Endothelial cell of umbilical vein (primary cell): Measurements from ENCODE around the gene MAST4. TPM values are rescaled to one million over a fixed set of nuclear protein-coding genes. Genes with fewer than 3 reads are reported as not detected.

Source experiments
- BruUV-seq: library from RNA; stranded (reverse); fragments of 400-500 nt; replicated peaks from 2 replicates; lab custom pipeline; 2021; lab: Mats Ljungman, UMichigan
- CTCF ChIA-PET: fragments of 300-600, 350-600 bp; sonication (Branson Sonifier 250); formaldehyde crosslinking; loops from one replicate; lab custom pipeline; 2021; ENCODE audit warnings: antibody characterized with exemption, inconsistent platforms; lab: Charles Lee
- POLR2A ChIA-PET: fragments of 300-600, 350-600 bp; sonication (Branson Sonifier 250); formaldehyde crosslinking; loops from one replicate; lab custom pipeline; 2021; ENCODE audit warnings: antibody characterized with exemption, inconsistent platforms; lab: Charles Lee
- DNase-seq: peaks from one replicate; pipeline ENCODE4 v3.0.0-alpha.2; 2011; ENCODE audit warnings: low read depth, low spot score
- FAIRE-seq: peaks from 2 replicates; lab custom pipeline; 2011; peaks lifted over from hg19 to GRCh38; lab: Jason Lieb, UNC
- H2AFZ ChIP-seq: 2 replicates; pipeline ENCODE4 v1.6.0; 2012; ENCODE audit warnings: low read depth, low read length, control low read depth, inconsistent platforms
- H3K27ac ChIP-seq: 2 replicates; pipeline ENCODE4 v1.5.1; 2011; ENCODE audit warnings: low read depth, mild to moderate bottlenecking, control low read depth, low read length, moderate library complexity; ENCODE audit not compliant: insufficient read depth
- H3K27me3 ChIP-seq, 2 experiments: 2 replicates each; pipeline versions ENCODE4 v1.6.0 to v1.6.1; 2011; ENCODE audit warnings: low read length in 2 of 2, mixed read lengths in 1 of 2; ENCODE audit not compliant: control insufficient read depth in 2 of 2, insufficient read depth in 2 of 2
- H3K36me3 ChIP-seq, 2 experiments: 2 replicates in 1 of 2; 3 replicates in 1 of 2; pipeline ENCODE4 v1.5.1; 2011; ENCODE audit warnings: low read length in 2 of 2, mild to moderate bottlenecking in 1 of 2, moderate library complexity in 1 of 2; ENCODE audit not compliant: control insufficient read depth in 2 of 2, insufficient read depth in 2 of 2; ENCODE audit errors: extremely low read depth in 1 of 2
- H3K4me1 ChIP-seq: 3 replicates; pipeline ENCODE4 v1.5.1; 2011; ENCODE audit warnings: mild to moderate bottlenecking, low read length; ENCODE audit not compliant: control insufficient read depth, insufficient read depth; ENCODE audit errors: extremely low read depth
- H3K4me2 ChIP-seq: 2 replicates; pipeline ENCODE4 v1.6.1; 2011; ENCODE audit warnings: low read length, control low read depth, mixed read lengths; ENCODE audit not compliant: insufficient read depth
- H3K4me3 ChIP-seq, 3 experiments: fragments of 200-600 bp in 1 of 3; sonication (generic), shearing (Covaris generic) in 1 of 3; replicated peaks in 1 of 3; 2 replicates each; pipeline ENCODE4 v1.5.1; 2011 to 2016; ENCODE audit warnings: control low read depth in 3 of 3, low read length in 3 of 3, mild to moderate bottlenecking in 2 of 3, inconsistent platforms in 1 of 3, low read depth in 1 of 3, moderate library complexity in 1 of 3; ENCODE audit not compliant: insufficient read depth in 1 of 3
- H3K79me2 ChIP-seq: 2 replicates; pipeline ENCODE4 v1.6.0; 2012; ENCODE audit warnings: low read length, inconsistent platforms; ENCODE audit not compliant: control insufficient read depth, insufficient read depth
- H3K9ac ChIP-seq: replicated peaks from 2 replicates; pipeline ENCODE3; 2011; ENCODE audit warnings: low read length, control low read depth; ENCODE audit not compliant: insufficient read depth; ENCODE audit errors: extremely low read depth
- H3K9me1 ChIP-seq: replicated peaks from 3 replicates; pipeline ENCODE4 v1.6.0; 2011; ENCODE audit warnings: mild to moderate bottlenecking, low read length; ENCODE audit not compliant: control insufficient read depth, insufficient read depth; ENCODE audit errors: extremely low read depth
- H3K9me3 ChIP-seq: replicated peaks from 2 replicates; pipeline ENCODE4 v1.5.1; 2012; ENCODE audit warnings: low read length, inconsistent platforms; ENCODE audit not compliant: control insufficient read depth, insufficient read depth
- H4K20me1 ChIP-seq: replicated peaks from 2 replicates; pipeline ENCODE3; 2011; ENCODE audit warnings: mild to moderate bottlenecking, low read length; ENCODE audit not compliant: control insufficient read depth, insufficient read depth; ENCODE audit errors: extremely low read depth
- FOS ChIP-seq: IDR thresholded peaks from 2 replicates; pipeline ENCODE4 v1.6.1; 2011; ENCODE audit warnings: mild to moderate bottlenecking, low read length, moderate library complexity, borderline replicate concordance; ENCODE audit not compliant: insufficient read depth
- GATA2 ChIP-seq: IDR thresholded peaks from 2 replicates; pipeline ENCODE4 v1.7.0; 2011; ENCODE audit warnings: low read depth, mild to moderate bottlenecking, moderate library complexity, mixed read lengths, low read length; ENCODE audit not compliant: insufficient read length, insufficient read depth
- JUN ChIP-seq: IDR thresholded peaks from 2 replicates; pipeline ENCODE4 v1.6.1; 2011; ENCODE audit warnings: borderline replicate concordance, low read depth; ENCODE audit not compliant: insufficient read length, insufficient read depth
- MYC ChIP-seq: IDR thresholded peaks from one replicate; pipeline ENCODE4 v1.6.1; 2011; ENCODE audit warnings: mild to moderate bottlenecking, low read depth, low read length
- POLR2AphosphoS5 ChIP-seq: IDR thresholded peaks from 2 replicates; pipeline ENCODE4 v1.6.1; 2012; ENCODE audit warnings: low read depth, mild to moderate bottlenecking, control low read depth, low read length, moderate library complexity; ENCODE audit not compliant: insufficient read depth
- dilution Hi-C: fragments of 300-500 bp; cut with MboI; formaldehyde crosslinking; loops from one replicate; pipeline ENCODE4 v1.15.0; 2019; ENCODE audit warnings: low sequenced_read_pairs; ENCODE audit not compliant: extremely low pct_ligation_motif_present
- intact Hi-C: fragments of 100-400 bp; cut with micrococcal nuclease; formaldehyde crosslinking; loops from one replicate; pipeline ENCODE4 v1.10.0; 2022
- polyA plus RNA-seq, 4 experiments: library from polyadenylated mRNA; depleted of rRNA in 3 of 4; stranded (reverse) in 3 of 4; unstranded in 1 of 4; fragments of >200 nt; gene quantifications; 2 replicates each; pipeline versions ENCODE4 v1.2.1 to v1.2.3, GENCODE V29; 2011 to 2012; ENCODE audit warnings: missing spikeins in 1 of 4
- total RNA-seq: library from RNA; stranded (reverse); gene quantifications from 2 replicates; pipeline ENCODE4 v1.2.3, GENCODE V29; 2021
- TF ChIP-seq, protein P1 (sequence below), 2 donors: IDR thresholded peaks; 1 replicate in 1 of 2; 2 replicates in 1 of 2; pipeline ENCODE4 v1.5.1; 2011; ENCODE audit warnings: low read length in 2 of 2, mild to moderate bottlenecking in 2 of 2, moderate library complexity in 2 of 2, control low read depth in 1 of 2, inconsistent platforms in 1 of 2, low read depth in 1 of 2; ENCODE audit not compliant: insufficient read depth in 1 of 2; ENCODE audit errors: extremely low read depth in 1 of 2
- TF ChIP-seq, protein P2 (sequence below): IDR thresholded peaks from 2 replicates; pipeline ENCODE4 v1.6.1; 2011; ENCODE audit not compliant: insufficient read depth, insufficient read length

The MAST4 gene
- total and polyA plus RNA-seq, 2 donors (not counting 3 experiments of a cell fraction or from before 2014, with no cell fraction given), result 40.2 to 116 TPM

DNA sequence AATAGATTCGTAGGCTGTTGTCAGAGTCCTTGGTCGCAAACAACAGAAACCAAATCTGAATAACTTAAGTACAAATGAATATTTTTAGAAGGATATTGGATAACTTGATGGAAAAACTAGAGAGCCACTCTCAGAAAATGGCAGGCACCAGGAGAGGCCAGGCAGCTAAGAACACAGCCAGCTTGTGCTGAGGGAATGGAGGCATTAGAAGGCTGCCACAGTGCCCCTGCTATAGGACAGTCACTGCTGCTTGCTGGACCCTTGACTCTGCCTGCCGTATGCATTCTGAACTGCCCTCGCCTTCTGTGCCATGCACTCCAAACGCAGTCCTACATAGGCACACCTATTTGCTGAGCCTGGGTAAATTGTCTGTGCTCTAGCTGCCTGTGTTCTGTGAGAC lies 78.6 kb downstream of the MAST4 start:
- no peak overlapping the region for H3K4me3 ChIP-seq
- peaks cover 2 to 4% of the 10 kb centered on the region in 2 experiments for H3K27me3 ChIP-seq
- dilution Hi-C loops (no loop called here), intact Hi-C loops (no loop called here)
- no peak overlapping the region for H3K4me2 ChIP-seq
- H3K36me3 ChIP-seq, result no peaks in the 10 kb centered on the region
- no peaks in the 10 kb centered on the region for H3K9me3 ChIP-seq
- no peaks in the 10 kb centered on the region for H3K9me1 ChIP-seq
- H3K79me2 ChIP-seq, result no peaks in the 10 kb centered on the region
- ChIA-PET CTCF (no interaction called here), POLR2A (no interaction called here)
- TF ChIP-seq GATA2 (no peak), MYC (no peak), JUN (no peak), POLR2AphosphoS5 (no peak), FOS (no peak)
- TF ChIP-seq, protein P1, sequence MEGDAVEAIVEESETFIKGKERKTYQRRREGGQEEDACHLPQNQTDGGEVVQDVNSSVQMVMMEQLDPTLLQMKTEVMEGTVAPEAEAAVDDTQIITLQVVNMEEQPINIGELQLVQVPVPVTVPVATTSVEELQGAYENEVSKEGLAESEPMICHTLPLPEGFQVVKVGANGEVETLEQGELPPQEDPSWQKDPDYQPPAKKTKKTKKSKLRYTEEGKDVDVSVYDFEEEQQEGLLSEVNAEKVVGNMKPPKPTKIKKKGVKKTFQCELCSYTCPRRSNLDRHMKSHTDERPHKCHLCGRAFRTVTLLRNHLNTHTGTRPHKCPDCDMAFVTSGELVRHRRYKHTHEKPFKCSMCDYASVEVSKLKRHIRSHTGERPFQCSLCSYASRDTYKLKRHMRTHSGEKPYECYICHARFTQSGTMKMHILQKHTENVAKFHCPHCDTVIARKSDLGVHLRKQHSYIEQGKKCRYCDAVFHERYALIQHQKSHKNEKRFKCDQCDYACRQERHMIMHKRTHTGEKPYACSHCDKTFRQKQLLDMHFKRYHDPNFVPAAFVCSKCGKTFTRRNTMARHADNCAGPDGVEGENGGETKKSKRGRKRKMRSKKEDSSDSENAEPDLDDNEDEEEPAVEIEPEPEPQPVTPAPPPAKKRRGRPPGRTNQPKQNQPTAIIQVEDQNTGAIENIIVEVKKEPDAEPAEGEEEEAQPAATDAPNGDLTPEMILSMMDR (IDR thresholded peaks at IDR 0.05; ENCODE audit: extremely low read depth in 1 of 2, insufficient read depth in 1 of 2, low read depth in 1 of 2, low read length in 2 of 2), result no peak
- TF ChIP-seq, protein P2, sequence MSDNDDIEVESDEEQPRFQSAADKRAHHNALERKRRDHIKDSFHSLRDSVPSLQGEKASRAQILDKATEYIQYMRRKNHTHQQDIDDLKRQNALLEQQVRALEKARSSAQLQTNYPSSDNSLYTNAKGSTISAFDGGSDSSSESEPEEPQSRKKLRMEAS, result no peak
- DNase-seq, result no peak
- H3K27ac ChIP-seq, result no peak overlapping the region
- no peak for FAIRE-seq
- no peaks in the 10 kb centered on the region for H3K4me1 ChIP-seq
- no peak overlapping the region for H2AFZ ChIP-seq
- H4K20me1 ChIP-seq, result no peaks in the 10 kb centered on the region
- H3K9ac ChIP-seq, result no peak overlapping the region
- BruUV-seq, result no TSS peak
